Measurements from ENCODE around the gene MYF5.
A peak's percentile ranks its signal among the peaks of the same experiment; 100 is the strongest.

MYF5 gene

DNA sequence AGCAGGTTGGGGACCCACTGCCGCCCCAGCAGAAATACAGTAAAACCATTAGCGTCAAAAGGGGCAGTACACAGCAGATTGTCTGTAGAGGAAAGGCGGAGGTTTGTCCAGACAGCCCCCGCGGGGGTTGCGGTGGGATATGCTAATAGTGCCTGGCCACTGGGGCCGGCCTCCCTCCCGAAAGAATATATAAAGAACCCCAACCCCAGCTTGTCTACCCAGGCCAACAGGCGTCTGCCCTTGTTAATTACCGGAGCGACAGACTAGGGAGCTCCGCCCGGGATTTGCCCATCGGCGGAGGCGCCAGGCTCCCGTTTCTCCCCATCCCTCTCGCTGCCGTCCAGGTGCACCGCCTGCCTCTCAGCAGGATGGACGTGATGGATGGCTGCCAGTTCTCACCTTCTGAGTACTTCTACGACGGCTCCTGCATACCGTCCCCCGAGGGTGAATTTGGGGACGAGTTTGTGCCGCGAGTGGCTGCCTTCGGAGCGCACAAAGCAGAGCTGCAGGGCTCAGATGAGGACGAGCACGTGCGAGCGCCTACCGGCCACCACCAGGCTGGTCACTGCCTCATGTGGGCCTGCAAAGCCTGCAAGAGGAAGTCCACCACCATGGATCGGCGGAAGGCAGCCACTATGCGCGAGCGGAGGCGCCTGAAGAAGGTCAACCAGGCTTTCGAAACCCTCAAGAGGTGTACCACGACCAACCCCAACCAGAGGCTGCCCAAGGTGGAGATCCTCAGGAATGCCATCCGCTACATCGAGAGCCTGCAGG, at the start of gene MYF5:
TSS of gene MYF5 (plus strand) at position 217 of the 774 bp plus-strand sequence. CDS start at position 369, 152 bp downstream.
- no peak for DNase-seq (ENCODE audit: low read depth)

- no peak for DNase-seq (ENCODE audit: low read depth)
Measured at GRCh38 chr12:80670214-80670613, 46.5 kb upstream of the MYF5 start.

DNA sequence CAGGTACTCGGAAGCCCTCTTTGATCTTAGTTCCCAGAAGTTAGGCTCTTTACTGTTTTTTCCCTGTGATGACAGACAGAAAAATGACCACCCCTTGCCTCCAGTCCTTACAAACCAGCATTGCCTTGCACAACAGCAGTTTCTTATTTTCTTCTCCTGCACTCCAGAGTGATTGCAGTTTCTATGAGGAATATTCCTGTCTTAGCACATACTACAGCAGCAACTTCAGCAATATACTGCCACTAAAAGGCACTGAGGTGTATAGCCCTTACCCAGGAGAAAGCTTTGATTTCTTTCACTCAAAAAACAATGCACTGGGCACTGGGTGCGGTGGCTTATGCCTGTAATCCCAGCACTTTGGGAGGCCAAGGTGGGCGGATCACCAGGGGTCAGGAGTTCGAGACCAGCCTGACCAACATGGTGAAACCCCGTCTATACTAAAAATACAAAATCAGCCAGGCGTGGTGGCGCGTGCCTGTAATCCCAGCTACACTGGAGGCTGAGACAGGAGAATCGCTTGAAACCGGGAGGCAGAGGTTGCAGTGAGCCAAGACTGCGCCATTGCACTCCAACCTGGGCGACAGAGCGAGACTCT, 40.6 kb upstream of the MYF5 start:
- DNase-seq (ENCODE audit: low read depth) = peak; percentile 10

DNA sequence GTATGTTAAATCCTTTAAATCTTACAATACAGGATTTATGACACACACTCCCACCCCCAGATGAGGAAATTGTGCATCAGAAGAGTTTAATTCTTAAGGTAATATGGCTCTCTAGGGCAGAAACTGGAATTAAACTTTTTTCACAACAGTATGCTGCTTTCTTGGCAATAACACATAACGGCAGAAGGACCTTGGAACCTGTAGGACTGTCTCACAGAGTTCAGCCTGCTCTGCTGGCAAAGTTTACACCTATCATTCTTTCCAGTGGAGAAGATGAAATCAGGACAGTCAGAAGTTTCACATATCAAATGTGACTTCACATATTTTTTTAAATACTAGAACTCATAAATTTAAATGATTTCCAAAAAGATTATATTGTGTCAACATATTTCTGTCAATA, 39.9 kb upstream of the MYF5 start:
- DNase-seq (ENCODE audit: low read depth) = no peak

GRCh38 chr12:80677994-80678393, 38.7 kb upstream of the MYF5 start:
- DNase-seq (ENCODE audit: low read depth) = no peak

GRCh38 chr12:80679346-80680131, 37.2 kb upstream of the MYF5 start:
- no peak for DNase-seq (ENCODE audit: low read depth)

- no peak for DNase-seq (ENCODE audit: low read depth)
Measured at GRCh38 chr12:80681287-80681686, 35.4 kb upstream of the MYF5 start.

GRCh38 chr12:80681786-80682185, 34.9 kb upstream of the MYF5 start:
- no peak for DNase-seq (ENCODE audit: low read depth)

GRCh38 chr12:80684077-80684495, 32.6 kb upstream of the MYF5 start:
- no peak for DNase-seq (ENCODE audit: low read depth)

DNA sequence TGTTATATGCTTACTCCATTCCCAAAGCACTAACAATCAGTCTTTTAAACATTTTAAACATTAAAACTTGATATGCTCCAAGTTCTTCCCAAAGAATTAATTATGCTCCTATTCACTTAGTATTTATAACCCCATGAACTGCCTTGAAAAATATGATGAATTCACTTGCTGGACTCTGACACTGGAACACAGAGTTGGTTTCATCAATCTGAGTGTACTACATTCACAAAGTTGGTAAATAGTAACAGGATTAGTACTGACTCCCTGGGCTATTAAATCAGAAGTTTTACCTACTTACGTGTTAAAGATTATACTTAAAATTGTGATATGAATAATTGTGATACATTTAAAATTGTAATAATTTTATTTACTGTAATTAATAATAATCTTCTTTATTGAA, 26.6 kb upstream of the MYF5 start:
- DNase-seq (ENCODE audit: low read depth) = no peak

DNA sequence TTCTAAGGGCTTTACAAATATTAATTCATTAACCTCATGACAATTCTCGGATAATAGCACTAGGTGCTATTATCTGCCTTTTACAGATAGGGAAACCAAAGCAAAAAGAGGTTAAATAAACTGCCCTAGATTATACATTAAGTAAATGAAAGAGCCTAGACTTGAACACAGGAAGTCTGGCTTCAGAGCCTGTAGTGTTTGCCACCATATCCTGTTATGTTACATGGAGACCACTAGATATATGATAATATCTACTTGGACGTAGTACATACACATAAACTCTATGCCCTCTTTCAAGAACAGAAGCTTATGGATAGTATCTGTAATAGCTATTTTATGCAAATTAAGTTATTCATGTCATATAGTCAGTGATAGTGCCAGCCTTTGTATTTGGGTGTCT, 26.2 kb upstream of the MYF5 start:
- no peak for DNase-seq (ENCODE audit: low read depth)

- no peak for DNase-seq (ENCODE audit: low read depth)
Measured at GRCh38 chr12:80692114-80692513, 24.6 kb upstream of the MYF5 start.

DNA sequence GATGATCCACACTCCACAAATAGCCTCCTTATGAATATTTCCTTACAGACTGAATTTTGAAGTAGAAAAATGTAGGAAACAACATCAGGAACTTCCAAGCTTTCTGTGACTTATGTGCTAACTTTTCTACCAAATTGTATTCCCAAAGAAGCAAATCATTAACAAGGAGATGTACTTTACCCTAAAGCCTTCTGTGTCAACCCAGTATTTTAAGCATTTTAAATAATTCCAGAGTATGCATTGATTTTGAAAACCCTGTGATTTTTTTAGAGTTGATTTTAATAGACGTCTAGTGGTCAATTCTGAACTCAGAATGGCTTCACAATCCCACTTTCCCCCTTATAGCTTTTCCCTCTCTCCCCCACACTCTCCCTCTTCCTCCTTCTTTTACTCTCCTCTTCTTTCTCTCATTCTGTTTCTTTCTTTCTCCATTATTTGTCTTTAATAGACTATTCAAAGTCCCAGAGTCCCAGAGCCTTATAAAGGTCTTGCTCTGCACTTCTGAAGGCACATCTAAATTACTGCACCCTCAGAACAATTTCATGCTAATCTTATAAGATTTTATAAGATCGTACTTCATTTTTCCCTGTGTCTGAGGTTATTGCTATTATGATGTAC, 19.3 kb upstream of the MYF5 start:
- DNase-seq (ENCODE audit: low read depth) = no peak

DNA sequence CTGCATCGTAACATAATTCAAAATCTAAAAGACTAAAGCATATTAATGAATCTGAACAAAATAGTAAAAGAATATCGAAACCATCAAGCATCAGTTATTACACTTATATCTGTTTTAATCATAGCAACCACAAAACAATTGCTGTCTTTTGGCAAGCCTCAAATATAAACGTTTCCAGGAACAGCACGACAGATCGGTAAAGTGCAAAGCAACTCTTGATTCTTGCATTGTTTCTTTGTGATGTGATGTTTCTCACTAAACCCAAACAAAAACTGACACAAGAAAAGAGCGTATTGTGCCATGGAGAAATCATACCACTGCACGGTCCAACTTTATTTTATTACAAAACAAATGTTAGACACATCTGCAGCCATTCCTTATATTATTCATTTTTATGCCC, 18.5 kb upstream of the MYF5 start:
- DNase-seq (ENCODE audit: low read depth) = no peak

GRCh38 chr12:80698847-80699542, 17.7 kb upstream of the MYF5 start:
- no peak for DNase-seq (ENCODE audit: low read depth)

DNA sequence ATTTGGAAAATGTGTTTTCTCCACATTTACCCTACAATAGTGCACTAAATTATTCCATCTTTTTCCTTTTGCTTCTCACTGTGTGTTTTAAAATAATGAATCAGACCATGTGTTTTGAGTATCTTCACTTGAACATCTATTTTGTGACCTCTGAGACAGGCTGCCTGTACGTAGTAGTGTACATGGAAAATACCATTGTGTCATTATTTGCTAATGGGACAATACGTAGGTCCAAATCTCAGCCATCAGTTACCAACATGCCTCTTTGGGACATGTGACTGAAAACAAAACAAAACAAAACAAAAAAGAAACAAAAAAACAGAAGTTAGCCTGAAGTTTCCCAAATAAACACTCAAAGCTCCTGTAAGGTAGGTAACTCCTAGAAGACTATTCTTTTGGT, 16.4 kb upstream of the MYF5 start:
- DNase-seq (ENCODE audit: low read depth) = no peak

- no peak for DNase-seq (ENCODE audit: low read depth)
Measured at GRCh38 chr12:80701388-80701787, 15.3 kb upstream of the MYF5 start.

DNA sequence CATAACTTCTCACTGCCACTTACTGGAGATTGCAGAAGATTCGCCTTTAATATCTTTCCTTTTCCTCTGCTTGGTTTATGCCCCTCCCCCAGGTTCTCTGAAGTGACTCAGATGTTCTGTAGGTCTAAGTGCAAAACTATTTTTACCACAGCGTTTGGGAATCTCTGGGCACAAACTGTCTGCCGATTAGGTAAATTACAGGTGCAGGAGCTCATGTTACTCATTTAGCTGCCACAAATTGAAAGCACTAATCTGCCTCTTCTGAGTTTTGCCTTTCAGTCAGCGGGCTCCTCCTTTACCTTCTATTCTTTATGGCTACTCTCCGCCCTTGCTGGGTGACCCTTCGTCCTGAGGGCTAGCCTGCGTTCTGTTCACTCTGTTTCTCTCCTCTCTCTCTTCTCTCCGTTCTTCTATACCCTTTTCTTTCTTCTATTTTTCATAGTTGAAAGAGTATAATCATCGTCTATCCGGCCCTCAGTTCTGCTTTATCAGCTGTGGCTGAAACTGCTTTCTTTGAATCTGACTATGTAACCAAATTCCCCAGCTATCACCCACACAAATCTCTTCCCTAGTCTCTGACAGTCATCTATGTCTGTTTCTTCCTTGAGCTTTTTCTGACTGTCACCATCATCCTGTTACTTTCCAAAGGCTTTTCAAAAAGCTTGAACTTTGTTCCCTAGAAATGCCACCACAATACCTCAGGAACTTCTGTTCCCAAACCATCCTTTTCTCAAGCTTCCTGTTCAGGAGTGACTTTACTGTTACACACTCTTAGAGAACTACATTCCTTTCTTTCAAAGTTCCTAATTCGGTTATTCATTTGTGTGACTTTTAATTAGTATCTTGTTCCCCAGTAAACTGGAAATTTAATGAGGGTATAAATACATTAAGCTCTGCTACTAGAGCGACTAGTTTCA, 13.6 kb upstream of the MYF5 start:
- peak; percentile 25 for DNase-seq (ENCODE audit: low read depth)

DNA sequence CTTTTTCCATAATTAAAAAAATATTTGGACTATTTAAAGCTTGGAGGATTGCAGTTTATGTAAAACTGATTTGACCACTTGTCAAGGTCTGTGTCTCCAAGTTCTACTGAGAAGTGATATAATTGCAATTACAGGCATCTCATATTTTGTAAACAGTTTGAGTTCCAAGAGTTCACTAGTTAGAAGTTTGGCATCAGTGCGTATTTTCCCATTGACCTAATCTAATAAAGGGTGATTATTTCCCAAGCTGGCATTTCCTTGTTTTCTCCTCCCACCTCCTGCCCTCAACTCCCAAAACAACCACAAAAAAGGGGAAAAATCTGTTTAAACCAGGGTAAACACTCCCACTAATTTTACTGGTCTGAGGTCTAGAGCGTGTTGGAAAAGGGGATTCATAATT, 12.3 kb upstream of the MYF5 start:
- no peak for DNase-seq (ENCODE audit: low read depth)

- DNase-seq (ENCODE audit: low read depth) = no peak
Measured at GRCh38 chr12:80707126-80707829, 9.4 kb upstream of the MYF5 start, which contains the start of gene MYF6. Gene MYF6, plus strand, starts transcription at chr12:80707634. Its CDS starts 86 bp downstream, at chr12:80707720.
